ENCODE results near the gene DISC1. TPM values are rescaled to one million over a fixed set of nuclear protein-coding genes. Genes with fewer than 3 reads are reported as not detected.

The DISC1 gene
- total and polyA plus RNA-seq, 2 experiments from 2014 or later = 0.43 to 1.2 TPM

DNA sequence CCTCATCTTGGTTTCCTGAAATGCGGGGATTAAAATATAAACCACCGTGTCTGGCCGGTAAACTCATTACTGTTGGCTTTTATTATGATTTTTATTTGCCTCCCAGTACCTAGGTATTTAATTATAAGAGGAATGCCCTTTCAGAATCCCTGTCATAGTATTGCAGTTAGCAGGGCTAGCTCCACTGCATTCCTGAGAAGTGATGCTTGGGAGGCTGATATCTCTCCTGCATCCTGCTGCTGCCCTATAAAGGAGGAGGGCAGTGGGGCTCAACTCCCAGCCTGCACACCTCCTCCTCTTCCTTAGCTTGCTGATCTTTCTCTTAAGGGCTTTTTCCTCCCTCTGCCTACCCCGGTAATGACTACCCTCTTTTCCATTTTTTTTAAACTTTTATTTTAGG lies 19.9 kb upstream of the DISC1 start:
- Histone ChIP-seq H3K4me1 (ENCODE audit: insufficient read depth) (no peaks in the 10 kb centered on the region), H3K4me2 (ENCODE audit: unreplicated experiment) (no peak overlapping the region), H3K36me3 (ENCODE audit: low read depth) (no peaks in the 10 kb centered on the region), H2AFZ (no peak overlapping the region), H3K9me2 (ENCODE audit: insufficient read depth) (no peaks in the 10 kb centered on the region), H3K27me3 (replicated peaks; ENCODE audit: insufficient read depth) (no peaks in the 10 kb centered on the region), H3K27ac (no peak overlapping the region), H4K20me1 (ENCODE audit: insufficient read depth) (no peaks in the 10 kb centered on the region), H3K9ac (no peak overlapping the region), H3K9me3 (ENCODE audit: low read depth) (no peaks in the 10 kb centered on the region), H3K4me3 (no peak overlapping the region), H3K79me2 (ENCODE audit: insufficient read depth) (no peaks in the 10 kb centered on the region), H3F3A (ENCODE audit: insufficient read depth) (no peaks in the 10 kb centered on the region)
- in situ Hi-C loops (cut with MboI) = no loop called here
- TF ChIP-seq EZH2phosphoT487 (IDR thresholded peaks at IDR 0.05; ENCODE audit: insufficient read depth, low read depth) (no peak), EZH2 (IDR thresholded peaks at IDR 0.05; ENCODE audit: insufficient read depth, poor library complexity, severe bottlenecking) (no peak)
- 84 to 85% methylated on average over 4 of the region's 4 CpGs for WGBS, 2 experiments (ENCODE audit: low coverage in 1 of 2, low lambda C conversion rate in 2 of 2, missing lambda C conversion rate in 2 of 2)
- peak; percentile 38 for DNase-seq

GRCh38 chr1:231610388-231610787 lies 16.2 kb upstream of the DISC1 start:
- no peak for DNase-seq
- H3K27me3 ChIP-seq (replicated peaks; ENCODE audit: insufficient read depth) = no peaks in the 10 kb centered on the region; the same call in 1 of the 2 replicates
- H4K20me1 ChIP-seq (ENCODE audit: insufficient read depth) = no peaks in the 10 kb centered on the region
- WGBS, 2 experiments (ENCODE audit: low coverage in 1 of 2, low lambda C conversion rate in 2 of 2, missing lambda C conversion rate in 2 of 2) = 50 to 52% methylated on average over 2 of the region's 2 CpGs
- no peaks in the 10 kb centered on the region for H3K79me2 ChIP-seq (ENCODE audit: insufficient read depth)
- in situ Hi-C loops (cut with MboI) = no loop called here
- H3K4me3 ChIP-seq = no peak overlapping the region
- TF ChIP-seq EZH2 (IDR thresholded peaks at IDR 0.05; ENCODE audit: insufficient read depth, poor library complexity, severe bottlenecking) (no peak), EZH2phosphoT487 (IDR thresholded peaks at IDR 0.05; ENCODE audit: insufficient read depth, low read depth) (no peak)
- no peak overlapping the region for H3K27ac ChIP-seq
- H3K4me1 ChIP-seq (ENCODE audit: insufficient read depth) = no peaks in the 10 kb centered on the region
- no peaks in the 10 kb centered on the region for H3K9me3 ChIP-seq (ENCODE audit: low read depth)
- H3K36me3 ChIP-seq (ENCODE audit: low read depth) = no peaks in the 10 kb centered on the region
- no peak overlapping the region for H3K9ac ChIP-seq
- no peak overlapping the region for H2AFZ ChIP-seq
- no peaks in the 10 kb centered on the region for H3F3A ChIP-seq (ENCODE audit: insufficient read depth)
- no peak overlapping the region for H3K4me2 ChIP-seq (ENCODE audit: unreplicated experiment)
- H3K9me2 ChIP-seq (ENCODE audit: insufficient read depth) = no peaks in the 10 kb centered on the region

DNA sequence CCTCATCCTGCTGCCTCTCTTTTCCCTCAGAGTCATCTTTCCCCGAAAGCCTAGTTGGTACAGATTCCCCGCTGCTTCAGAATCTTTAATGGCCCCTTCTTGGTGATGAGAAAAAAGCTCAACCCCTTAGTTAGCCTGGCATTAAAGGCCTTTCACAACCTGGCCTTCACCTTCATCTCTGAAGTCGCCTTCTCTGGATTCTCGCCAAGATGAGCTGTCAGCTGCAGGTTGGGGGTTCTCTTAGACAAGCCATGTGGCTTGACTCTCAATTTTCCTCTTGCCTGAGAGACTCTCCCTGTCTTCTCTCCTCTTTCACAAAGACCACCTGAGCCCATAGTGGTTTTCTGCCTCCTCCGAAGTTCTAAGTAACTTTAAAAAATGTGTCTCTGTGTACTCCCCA lies 15.5 kb upstream of the DISC1 start:
- DNase-seq = no peak
- Histone ChIP-seq H3K36me3 (ENCODE audit: low read depth) (no peaks in the 10 kb centered on the region), H2AFZ (no peak overlapping the region), H3K4me2 (ENCODE audit: unreplicated experiment) (no peak overlapping the region), H3K4me1 (ENCODE audit: insufficient read depth) (no peaks in the 10 kb centered on the region), H3K9ac (no peak overlapping the region), H3K27me3 (replicated peaks; ENCODE audit: insufficient read depth) (no peaks in the 10 kb centered on the region; the same call in 1 of the 2 replicates), H3K27ac (no peak overlapping the region), H4K20me1 (ENCODE audit: insufficient read depth) (no peaks in the 10 kb centered on the region), H3K9me3 (ENCODE audit: low read depth) (no peaks in the 10 kb centered on the region), H3F3A (ENCODE audit: insufficient read depth) (no peaks in the 10 kb centered on the region), H3K79me2 (ENCODE audit: insufficient read depth) (no peaks in the 10 kb centered on the region), H3K4me3 (no peak overlapping the region), H3K9me2 (ENCODE audit: insufficient read depth) (no peaks in the 10 kb centered on the region)
- TF ChIP-seq EZH2 (IDR thresholded peaks at IDR 0.05; ENCODE audit: insufficient read depth, poor library complexity, severe bottlenecking) (no peak), EZH2phosphoT487 (IDR thresholded peaks at IDR 0.05; ENCODE audit: insufficient read depth, low read depth) (no peak)
- WGBS, 2 experiments (ENCODE audit: low coverage in 1 of 2, low lambda C conversion rate in 2 of 2, missing lambda C conversion rate in 2 of 2) = 69% methylated on average over 5 of the region's 5 CpGs
- in situ Hi-C loops (cut with MboI) = no loop called here

DNA sequence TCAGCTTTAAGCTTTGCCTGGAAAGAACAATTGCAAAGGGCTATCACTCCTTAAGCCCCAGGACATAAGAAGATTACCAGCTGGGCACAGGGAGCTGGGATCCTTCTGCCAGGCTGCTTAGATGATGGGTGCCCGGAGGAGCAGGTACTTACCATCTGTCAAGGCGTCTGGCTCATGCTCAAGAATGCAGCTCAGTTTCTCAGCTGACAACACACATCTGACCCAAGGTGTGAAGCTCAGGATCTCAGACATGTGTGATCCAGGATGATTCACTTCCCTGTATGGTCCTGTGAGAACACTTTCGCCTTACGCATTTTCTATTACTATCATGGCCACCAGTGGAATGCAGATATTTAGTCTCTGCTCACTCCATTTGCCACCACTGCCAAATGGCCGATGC lies 14.7 kb upstream of the DISC1 start:
- H3K4me3 ChIP-seq = no peak overlapping the region
- H3K9ac ChIP-seq = no peak overlapping the region
- no peaks in the 10 kb centered on the region for H3K9me3 ChIP-seq (ENCODE audit: low read depth)
- no peak overlapping the region for H2AFZ ChIP-seq
- H3K4me2 ChIP-seq (ENCODE audit: unreplicated experiment) = no peak overlapping the region
- H3K27ac ChIP-seq = no peak overlapping the region
- H3K9me2 ChIP-seq (ENCODE audit: insufficient read depth) = no peaks in the 10 kb centered on the region
- H3F3A ChIP-seq (ENCODE audit: insufficient read depth) = no peaks in the 10 kb centered on the region
- H3K4me1 ChIP-seq (ENCODE audit: insufficient read depth) = no peaks in the 10 kb centered on the region
- H3K27me3 ChIP-seq (replicated peaks; ENCODE audit: insufficient read depth) = no peaks in the 10 kb centered on the region; the same call in 1 of the 2 replicates
- no peaks in the 10 kb centered on the region for H3K36me3 ChIP-seq (ENCODE audit: low read depth)
- WGBS, 2 experiments (ENCODE audit: low coverage in 1 of 2, low lambda C conversion rate in 2 of 2, missing lambda C conversion rate in 2 of 2) = 81 to 89% methylated on average over 5 of the region's 5 CpGs
- DNase-seq = no peak
- H3K79me2 ChIP-seq (ENCODE audit: insufficient read depth) = no peaks in the 10 kb centered on the region
- in situ Hi-C loops (cut with MboI) = no loop called here
- no peaks in the 10 kb centered on the region for H4K20me1 ChIP-seq (ENCODE audit: insufficient read depth)
- no peak for TF ChIP-seq EZH2 (IDR thresholded peaks at IDR 0.05; ENCODE audit: insufficient read depth, poor library complexity, severe bottlenecking)
- TF ChIP-seq EZH2phosphoT487 (IDR thresholded peaks at IDR 0.05; ENCODE audit: insufficient read depth, low read depth) = no peak

All from GM23248 (cell line).